Activated naive CD4-positive, alpha-beta T cell treated with anti-CD3 and anti-CD28 coated beads, Interleukin-2, amount 50 U/mL, for 72 hours (primary cell): ENCODE results near the gene LSM5. TPM values are rescaled to one million over a fixed set of nuclear protein-coding genes. Genes with fewer than 3 reads are reported as not detected.

ENCODE experiments used
- ATAC-seq, 2 donors: fragments of 150-1000 bp; cut with Tn5 transposase; 2 replicates each; pipeline ENCODE4 v1.10.0; 2021; ENCODE audit warnings: mild to moderate bottlenecking in 2 of 2, moderate library complexity in 2 of 2
- DNase-seq, 2 donors: peaks; one replicate each; pipeline ENCODE4 v3.0.0; 2021 to 2022; ENCODE audit warnings: low spot score in 2 of 2
- H3K27ac Mint-ChIP-seq, 2 donors: one replicate each; pipeline ENCODE4 v1.8.0; 2022; ENCODE audit warnings: mild to moderate bottlenecking in 2 of 2, mixed read lengths in 2 of 2
- H3K36me3 Mint-ChIP-seq, 2 donors: one replicate each; pipeline ENCODE4 v1.8.0; 2022; ENCODE audit warnings: mixed read lengths in 2 of 2
- H3K9me3 Mint-ChIP-seq, 2 donors: one replicate each; pipeline ENCODE4 v1.8.0; 2022; ENCODE audit warnings: mixed read lengths in 2 of 2
- total RNA-seq, 2 donors: library from RNA; stranded (reverse); gene quantifications; one replicate each; pipeline ENCODE4 v1.2.3, GENCODE V29; 2022

Gene LSM5
- total RNA-seq = 100 to 1,000 TPM in 1 of 2 donors, 10 to 100 TPM in 1; 98.1 to 125 TPM

- DNase-seq (peak; percentile 81 to 89), ATAC-seq (peak; percentile 81 to 85)
- H3K9me3 Mint-ChIP-seq = no peaks in the 10 kb centered on the region
- H3K36me3 Mint-ChIP-seq = peaks cover 16 to 17% of the 10 kb centered on the region in 2 donors
- peak within 1 kb of the TSS; percentile 81 to 95 for H3K27ac Mint-ChIP-seq
Measured at GRCh38 chr7:32490127-32490796, at the start of gene LSM5. Gene LSM5 (minus strand): TSS chr7:32490380. CDS start chr7:32490365, 15 bp downstream.

- ATAC-seq = no peak
- peaks cover 0 to 20% of the 10 kb centered on the region in 2 donors for H3K36me3 Mint-ChIP-seq
- no peak overlapping the region for H3K27ac Mint-ChIP-seq
- H3K9me3 Mint-ChIP-seq = no peaks in the 10 kb centered on the region
- DNase-seq = no peak
Measured at GRCh38 chr7:32539366-32539765, 49.2 kb upstream of the LSM5 start.

- no peak for DNase-seq
- Mint-ChIP-seq H3K36me3 (peaks cover 0 to 15% of the 10 kb centered on the region in 2 donors), H3K27ac (no peak overlapping the region), H3K9me3 (no peaks in the 10 kb centered on the region)
- ATAC-seq = no peak
Measured at GRCh38 chr7:32537760-32538159, 47.6 kb upstream of the LSM5 start.

- no peak overlapping the region for H3K27ac Mint-ChIP-seq
- ATAC-seq (peak in 1 of 2 donors; percentile 53), DNase-seq (no peak)
- H3K9me3 Mint-ChIP-seq = no peaks in the 10 kb centered on the region
- H3K36me3 Mint-ChIP-seq = peaks cover 5 to 19% of the 10 kb centered on the region in 2 donors
Measured at GRCh38 chr7:32536585-32536984, 46.4 kb upstream of the LSM5 start.

- peak in 1 of 2 donors; percentile 24 for ATAC-seq
- no peak for DNase-seq
- H3K36me3 Mint-ChIP-seq = peaks cover 5 to 25% of the 10 kb centered on the region in 2 donors
- no peaks in the 10 kb centered on the region for H3K9me3 Mint-ChIP-seq
- no peak overlapping the region for H3K27ac Mint-ChIP-seq
Measured at GRCh38 chr7:32536016-32536415, 45.8 kb upstream of the LSM5 start.

GRCh38 chr7:32535162-32535702 lies 45.1 kb upstream of the LSM5 start:
- Mint-ChIP-seq H3K27ac (no peak overlapping the region), H3K9me3 (no peaks in the 10 kb centered on the region), H3K36me3 (peaks cover 5 to 26% of the 10 kb centered on the region in 2 donors)
- DNase-seq (no peak), ATAC-seq (no peak)

GRCh38 chr7:32533276-32534029 lies 43.3 kb upstream of the LSM5 start:
- ATAC-seq = no peak
- Mint-ChIP-seq H3K36me3 (peaks cover 5 to 23% of the 10 kb centered on the region in 2 donors), H3K9me3 (no peaks in the 10 kb centered on the region), H3K27ac (no peak overlapping the region)
- no peak for DNase-seq

- H3K27ac Mint-ChIP-seq = no peak overlapping the region
- DNase-seq = no peak
- H3K36me3 Mint-ChIP-seq = peaks cover 5 to 22% of the 10 kb centered on the region in 2 donors
- H3K9me3 Mint-ChIP-seq = no peaks in the 10 kb centered on the region
- no peak for ATAC-seq
Measured at GRCh38 chr7:32532716-32533115, 42.5 kb upstream of the LSM5 start.

- Mint-ChIP-seq H3K9me3 (no peaks in the 10 kb centered on the region), H3K27ac (no peak overlapping the region), H3K36me3 (peaks cover 5 to 22% of the 10 kb centered on the region in 2 donors)
- no peak for DNase-seq
- no peak for ATAC-seq
Measured at GRCh38 chr7:32532086-32532485, 41.9 kb upstream of the LSM5 start.

- no peak for ATAC-seq
- H3K9me3 Mint-ChIP-seq = no peaks in the 10 kb centered on the region
- peaks cover 5 to 22% of the 10 kb centered on the region in 2 donors for H3K36me3 Mint-ChIP-seq
- H3K27ac Mint-ChIP-seq = no peak overlapping the region
- DNase-seq = no peak
Measured at GRCh38 chr7:32531402-32531801, 41.2 kb upstream of the LSM5 start.

GRCh38 chr7:32525839-32526238 lies 35.7 kb upstream of the LSM5 start:
- Mint-ChIP-seq H3K27ac (no peak overlapping the region), H3K36me3 (peaks cover 15 to 21% of the 10 kb centered on the region in 2 donors), H3K9me3 (peaks cover under 1 to 15% of the 10 kb centered on the region in 2 donors)
- ATAC-seq (no peak), DNase-seq (no peak)

- ATAC-seq (no peak), DNase-seq (no peak)
- Mint-ChIP-seq H3K27ac (no peak overlapping the region), H3K36me3 (peaks cover 27 to 33% of the 10 kb centered on the region in 2 donors), H3K9me3 (peaks cover 8 to 25% of the 10 kb centered on the region in 2 donors)
Measured at GRCh38 chr7:32524631-32525030, 34.5 kb upstream of the LSM5 start.

GRCh38 chr7:32522746-32523530 lies 32.8 kb upstream of the LSM5 start:
- Mint-ChIP-seq H3K36me3 (peaks cover 28 to 36% of the 10 kb centered on the region in 2 donors), H3K9me3 (peaks cover 8 to 27% of the 10 kb centered on the region in 2 donors), H3K27ac (peak overlapping the region in 1 of 2 donors; percentile 22)
- DNase-seq (no peak), ATAC-seq (no peak)

- no peak for DNase-seq
- Mint-ChIP-seq H3K27ac (peak overlapping the region in 1 of 2 donors; percentile 23), H3K36me3 (peaks cover 37 to 56% of the 10 kb centered on the region in 2 donors), H3K9me3 (peaks cover 8 to 33% of the 10 kb centered on the region in 2 donors)
- ATAC-seq = peak; percentile 25 to 85
Measured at GRCh38 chr7:32519763-32520162, 29.6 kb upstream of the LSM5 start.

GRCh38 chr7:32518534-32519140 lies 28.5 kb upstream of the LSM5 start:
- no peak for DNase-seq
- Mint-ChIP-seq H3K9me3 (peaks cover 8 to 37% of the 10 kb centered on the region in 2 donors), H3K36me3 (peaks cover 37 to 67% of the 10 kb centered on the region in 2 donors), H3K27ac (no peak overlapping the region)
- no peak for ATAC-seq

- Mint-ChIP-seq H3K36me3 (peaks cover 28 to 70% of the 10 kb centered on the region in 2 donors), H3K9me3 (peaks cover 8 to 27% of the 10 kb centered on the region in 2 donors), H3K27ac (peak overlapping the region; percentile 85 to 88)
- no peak for ATAC-seq
- no peak for DNase-seq
Measured at GRCh38 chr7:32516551-32517100, 26.4 kb upstream of the LSM5 start.
